GM19025 (cell line): ENCODE results near the gene TMEM87B.
"Not testable (repeated sequence)": the region's sequence is repeated elsewhere in the genome, so short reads cannot be mapped to it uniquely, and the experiment has no call there.

Experiments used
- ATAC-seq: cut with Tn5 transposase; IDR thresholded peaks from one replicate; pipeline ENCODE4 v1.9.1; 2021; ENCODE audit warnings: mild to moderate bottlenecking, low read depth, moderate library complexity; ENCODE audit not compliant: unreplicated experiment

TMEM87B gene

DNA sequence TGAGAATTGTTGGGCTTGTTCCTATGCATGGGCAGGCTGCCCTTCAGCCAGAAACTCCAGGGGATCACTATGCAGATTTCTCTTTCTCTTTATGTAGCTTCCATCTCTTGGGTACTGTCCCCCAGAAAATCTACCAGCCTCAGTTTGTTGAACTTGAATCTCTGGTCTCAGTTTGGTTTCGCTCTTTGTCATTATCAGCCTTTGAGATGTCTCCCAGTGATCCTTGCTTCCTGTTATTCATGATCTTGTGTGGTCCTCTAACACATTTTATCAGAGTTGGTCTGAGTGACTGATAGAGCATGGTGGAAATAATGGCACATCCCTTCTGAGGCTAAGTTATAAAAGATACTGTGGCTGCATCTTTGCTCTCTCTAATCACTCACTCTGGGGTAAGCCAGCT lies 7.8 kb downstream of the TMEM87B start:
- no peak for ATAC-seq

DNA sequence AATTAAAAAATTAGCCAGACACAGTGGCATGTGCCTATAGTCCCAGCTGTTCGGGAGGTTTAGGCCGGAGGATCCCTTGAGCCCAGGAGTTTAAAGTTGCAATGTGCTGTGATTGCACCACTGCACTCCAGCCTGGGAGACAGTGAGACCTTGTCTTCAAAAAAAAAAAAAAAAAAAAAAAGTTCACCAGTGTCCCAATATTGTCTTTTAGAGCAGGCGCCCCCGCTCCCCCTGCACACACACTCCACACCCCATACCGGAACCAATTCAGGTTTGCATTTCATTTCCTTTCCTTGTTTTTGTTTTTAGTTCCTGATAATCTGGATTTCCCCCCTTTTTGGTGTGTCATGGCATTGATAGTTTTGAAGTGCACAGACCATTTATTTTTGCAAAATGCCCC lies 10.4 kb downstream of the TMEM87B start:
- ATAC-seq, result no peak

DNA sequence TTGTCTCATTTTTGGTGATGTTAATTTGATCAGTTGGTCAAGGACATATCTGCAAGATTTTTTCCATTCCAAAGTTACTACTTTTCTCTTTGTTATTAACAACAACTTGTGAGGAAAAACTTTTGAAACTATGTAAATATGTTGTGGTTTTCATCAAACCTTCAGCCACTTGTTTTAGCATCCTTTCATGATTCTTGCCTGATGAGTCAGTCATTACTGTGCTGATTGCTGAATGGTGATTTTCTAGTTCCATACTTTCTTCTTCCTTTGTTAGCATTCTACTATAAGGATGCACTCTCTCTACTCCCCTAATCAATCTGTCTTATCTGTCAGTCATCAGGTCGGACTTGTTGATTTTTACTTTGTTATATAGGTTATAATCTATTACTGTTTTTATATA lies 10.9 kb downstream of the TMEM87B start:
- ATAC-seq, result no peak

DNA sequence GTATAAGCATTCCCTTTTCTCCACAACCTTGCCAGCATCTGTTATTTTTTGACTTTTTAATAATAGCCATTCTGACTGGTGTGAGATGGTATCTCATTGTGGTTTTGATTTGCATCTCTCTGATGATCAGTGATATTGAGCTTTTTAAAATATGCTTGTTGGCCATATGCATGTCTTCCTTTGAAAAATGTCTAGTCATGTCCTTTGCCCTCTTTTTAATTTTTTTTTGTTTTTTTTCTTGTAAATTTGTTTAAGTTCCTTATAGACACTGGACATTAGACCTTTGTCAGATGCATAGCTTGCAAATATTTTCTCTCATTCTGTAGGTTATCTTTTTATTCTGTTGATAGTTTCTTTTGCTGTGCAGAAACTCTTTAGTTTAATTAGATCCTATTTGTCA lies 14.7 kb downstream of the TMEM87B start:
- ATAC-seq, result not testable (repeated sequence)

DNA sequence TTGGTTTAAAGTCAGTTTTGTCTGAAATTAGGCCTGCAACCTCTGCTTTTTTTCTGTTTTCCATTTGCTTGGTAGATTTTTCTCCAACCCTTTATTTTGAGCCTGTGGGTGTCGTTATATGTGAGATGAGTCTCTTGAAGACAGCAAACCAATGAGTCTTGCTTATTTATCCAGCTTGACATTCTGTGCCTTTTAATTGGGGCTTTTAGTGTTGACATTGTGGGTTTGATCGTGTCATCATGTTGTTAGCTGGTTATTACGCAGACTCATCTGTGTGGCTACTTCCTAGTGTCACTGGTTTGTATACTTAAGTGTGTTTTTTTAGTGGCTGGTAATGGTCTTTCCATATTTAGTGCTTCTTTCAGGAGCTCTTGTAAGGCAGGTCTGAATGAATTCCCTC lies 18.8 kb downstream of the TMEM87B start:
- ATAC-seq, result no peak

DNA sequence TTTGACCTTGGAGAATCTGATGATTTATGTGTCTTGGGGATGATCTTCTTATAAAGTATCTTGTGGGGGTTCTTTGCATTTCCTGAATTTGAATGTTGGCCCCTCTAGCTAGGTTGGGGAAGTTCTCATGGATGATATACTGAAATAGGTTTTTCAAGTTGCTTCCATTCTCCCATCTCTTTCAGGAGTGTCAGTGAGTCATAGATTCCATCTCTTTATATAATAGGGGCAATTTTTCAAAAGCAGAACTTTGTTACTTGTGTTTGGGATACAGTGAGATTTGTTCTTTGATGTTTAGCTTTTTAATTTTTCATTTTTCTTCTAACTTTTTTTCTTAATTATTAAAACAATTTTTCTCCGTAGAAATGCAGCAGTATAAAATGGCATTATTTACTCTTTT lies 19.4 kb downstream of the TMEM87B start:
- ATAC-seq, result no peak

DNA sequence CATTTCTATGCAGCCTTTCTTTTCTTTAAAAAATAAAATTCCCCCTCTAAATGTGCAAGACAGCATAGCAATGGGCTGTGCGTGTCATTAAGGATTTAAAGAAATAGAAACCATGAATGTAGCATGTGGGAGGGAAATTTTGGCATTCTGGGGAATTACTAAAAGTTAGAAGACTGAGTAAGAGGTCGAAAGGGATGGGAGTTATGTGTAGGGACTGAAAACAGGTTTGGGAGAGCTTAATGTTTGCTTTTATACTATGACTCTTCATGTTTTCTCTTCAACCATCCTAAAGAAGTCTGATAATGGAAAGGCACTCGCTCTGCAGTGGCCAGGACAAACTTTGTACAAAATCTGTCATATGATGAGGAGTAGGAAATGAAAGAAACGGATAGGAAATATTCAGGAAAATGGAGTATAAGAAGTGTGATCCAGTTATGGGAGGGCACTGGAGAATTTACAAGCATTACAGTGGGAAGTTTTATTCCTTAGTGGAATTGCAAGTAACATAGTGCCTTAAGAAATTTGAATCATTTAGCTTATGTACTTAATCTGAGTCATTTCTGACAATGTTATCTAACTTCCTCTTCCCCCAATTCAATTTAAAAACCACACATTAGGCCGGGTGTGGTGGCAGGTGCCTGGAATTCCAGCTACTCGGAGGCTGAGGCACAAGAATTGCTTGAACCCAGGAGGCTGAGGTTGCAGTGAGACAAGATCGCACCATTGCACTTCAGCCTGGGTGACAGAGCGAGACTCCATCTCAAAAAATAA lies 20.6 kb downstream of the TMEM87B start:
- ATAC-seq, result no peak

DNA sequence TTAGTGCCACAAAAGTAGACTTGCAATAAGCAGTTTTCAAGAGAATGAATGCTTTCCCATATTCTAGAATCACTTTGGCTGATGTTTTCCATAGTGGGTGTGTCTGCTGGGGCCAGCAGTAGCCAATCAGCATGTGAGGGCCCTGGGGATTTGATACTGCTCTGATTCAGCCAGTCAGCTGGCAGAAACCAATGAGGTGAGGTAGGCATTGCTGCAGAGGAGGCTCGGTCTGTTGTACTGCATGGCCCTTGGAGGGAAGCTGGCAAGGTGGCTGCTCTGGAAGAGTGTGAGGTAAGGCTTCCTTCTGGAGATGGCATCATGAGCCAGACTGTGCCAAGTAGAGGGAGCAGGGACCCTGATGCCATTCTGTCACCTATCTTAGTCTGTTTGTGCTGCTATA lies 22.7 kb downstream of the TMEM87B start:
- ATAC-seq, result no peak

DNA sequence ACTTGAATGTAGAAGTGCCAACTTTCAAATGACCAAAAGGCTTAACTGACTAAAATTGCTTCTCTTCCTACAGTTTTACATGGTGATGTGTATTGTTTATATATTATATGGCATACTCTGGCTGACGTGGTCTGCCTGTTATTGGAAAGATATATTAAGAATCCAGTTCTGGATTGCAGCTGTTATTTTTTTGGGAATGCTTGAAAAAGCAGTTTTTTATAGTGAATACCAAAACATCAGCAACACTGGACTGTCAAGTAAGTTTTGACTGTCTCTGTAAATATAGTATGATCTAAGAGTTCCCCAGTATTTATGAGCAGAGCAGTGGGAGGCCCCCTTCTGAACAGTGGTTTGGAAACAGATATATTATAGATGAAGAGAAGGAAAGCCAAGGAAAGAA lies 26.2 kb downstream of the TMEM87B start:
- ATAC-seq, result no peak

DNA sequence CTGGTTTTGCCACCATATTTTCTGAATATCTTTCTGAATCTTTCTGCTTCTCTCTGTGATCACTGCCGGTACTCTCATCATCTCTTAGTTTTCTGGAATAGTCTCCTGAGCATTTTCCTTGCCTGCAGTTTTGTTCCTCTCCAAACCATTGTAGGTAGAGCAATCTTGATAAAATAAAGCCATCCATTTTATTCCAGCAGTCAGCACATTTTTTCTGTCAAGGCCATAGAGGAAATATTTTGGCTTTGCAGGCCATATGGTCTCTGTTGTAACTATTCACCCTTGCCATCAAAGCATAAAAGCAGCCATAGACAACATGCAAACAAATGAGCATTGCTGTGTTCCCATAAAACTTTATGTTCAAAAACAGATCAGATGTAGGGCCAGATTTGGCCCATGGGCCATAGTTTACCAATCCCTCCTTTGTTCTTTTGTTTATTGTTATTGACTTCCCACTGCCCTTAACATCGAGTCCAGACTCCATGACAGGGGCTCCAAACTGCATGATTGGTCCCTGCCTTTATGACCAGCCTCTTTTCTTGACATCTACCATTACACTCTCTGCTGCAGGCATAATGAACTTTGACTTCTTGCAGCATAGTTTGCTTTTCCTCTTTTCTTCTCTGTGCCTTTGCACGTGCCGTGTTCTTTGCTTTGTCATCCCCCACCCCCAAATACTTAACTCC lies 29.8 kb downstream of the TMEM87B start:
- no peak for ATAC-seq

DNA sequence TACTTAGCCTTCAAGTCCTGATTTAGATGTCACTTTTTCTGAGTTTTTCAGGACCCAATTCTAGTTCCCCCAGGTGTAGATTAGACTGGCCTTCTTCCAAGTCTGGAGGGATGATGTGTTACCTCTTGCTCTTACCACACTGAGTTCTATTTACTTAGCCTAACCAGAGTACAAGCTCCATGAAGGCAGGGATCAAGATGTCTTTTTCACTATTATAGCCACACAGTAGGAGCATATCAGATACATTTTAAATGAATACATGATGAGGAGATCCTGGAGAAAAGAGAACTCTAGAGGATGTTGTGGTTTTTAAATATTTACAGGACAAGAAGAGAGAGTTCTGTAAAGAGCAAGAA lies 30.3 kb downstream of the TMEM87B start:
- ATAC-seq, result no peak

DNA sequence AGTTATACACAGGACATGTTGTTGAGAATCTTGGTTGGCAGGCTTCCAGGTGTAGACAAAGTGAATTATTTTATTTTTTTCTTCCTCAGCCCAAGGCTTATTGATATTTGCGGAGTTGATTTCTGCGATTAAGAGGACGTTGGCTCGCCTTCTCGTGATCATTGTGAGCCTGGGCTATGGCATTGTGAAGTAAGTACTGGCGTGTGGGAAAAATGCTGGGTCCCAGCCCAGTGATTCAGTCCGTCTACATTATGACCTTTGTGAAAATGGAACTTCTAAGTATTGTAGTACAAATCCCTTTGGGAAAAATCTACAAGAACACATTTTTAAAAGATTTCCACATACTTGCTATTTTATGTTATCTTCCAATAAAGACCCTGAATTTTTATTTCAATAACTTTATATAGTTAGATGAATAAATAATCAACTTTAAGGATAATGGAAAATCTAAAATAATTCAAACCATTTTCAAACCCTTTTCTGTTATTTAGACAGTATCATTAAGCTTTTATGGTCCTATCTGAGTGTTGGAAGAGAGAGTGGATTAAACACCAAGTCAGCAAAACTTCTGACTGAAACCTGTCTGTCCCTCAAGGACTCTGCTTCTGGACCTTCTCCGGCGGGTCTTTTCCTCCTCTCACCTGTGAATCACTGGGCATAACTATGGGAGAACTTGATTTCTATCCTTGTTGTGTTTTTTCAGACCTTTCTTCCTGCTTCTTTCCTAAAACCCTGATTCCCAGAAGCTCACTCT lies 31.0 kb downstream of the TMEM87B start:
- no peak for ATAC-seq

DNA sequence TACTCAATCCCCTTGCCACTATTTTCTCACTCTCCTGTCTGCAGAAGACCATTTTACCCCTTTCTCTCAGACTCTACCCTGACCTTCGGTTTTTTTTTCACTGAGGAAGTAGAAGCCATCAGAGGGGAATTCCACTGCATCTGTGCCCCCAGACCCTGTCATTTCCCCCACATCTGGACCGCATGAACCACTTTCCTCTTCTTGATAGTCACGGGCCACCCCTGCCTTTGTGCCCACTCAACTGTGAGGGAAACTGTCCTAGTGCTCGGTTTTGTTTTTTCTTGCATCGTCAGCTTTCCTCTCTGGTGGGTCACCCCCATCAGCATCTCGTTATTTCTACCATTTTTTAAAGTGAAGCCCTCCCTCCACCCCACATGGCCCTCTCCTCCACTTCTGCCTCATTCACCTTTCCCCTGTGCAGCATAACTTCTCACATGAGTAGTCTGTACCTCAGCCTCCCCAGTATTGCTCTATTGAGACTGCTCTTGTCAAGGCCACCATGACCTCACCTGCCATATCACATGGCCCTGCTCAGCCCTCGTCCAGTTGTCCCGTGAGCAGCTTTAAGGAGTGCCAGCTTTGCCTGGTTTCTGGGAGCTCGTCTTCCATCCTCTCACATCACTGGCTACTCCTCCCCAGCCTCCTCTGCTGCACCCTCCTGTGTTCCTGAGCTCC lies 32.4 kb downstream of the TMEM87B start:
- ATAC-seq, result no peak

DNA sequence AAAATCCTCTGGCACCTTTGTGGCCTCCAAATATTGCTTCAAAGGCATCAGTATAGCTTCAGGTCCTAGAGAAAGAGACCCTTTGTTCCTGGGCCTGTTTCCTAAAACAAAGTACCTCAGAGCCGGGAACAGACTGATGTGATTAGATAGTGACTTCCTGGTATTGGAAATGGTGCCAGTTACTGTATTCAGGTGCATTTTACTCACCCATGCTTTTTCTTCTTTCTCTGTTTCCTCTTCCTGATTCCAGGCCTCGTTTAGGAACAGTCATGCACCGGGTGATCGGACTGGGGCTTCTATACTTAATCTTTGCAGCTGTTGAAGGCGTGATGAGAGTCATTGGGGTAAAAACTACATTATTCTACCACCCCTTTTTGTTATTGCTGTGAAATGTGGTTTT lies 34.3 kb downstream of the TMEM87B start:
- ATAC-seq, result no peak

DNA sequence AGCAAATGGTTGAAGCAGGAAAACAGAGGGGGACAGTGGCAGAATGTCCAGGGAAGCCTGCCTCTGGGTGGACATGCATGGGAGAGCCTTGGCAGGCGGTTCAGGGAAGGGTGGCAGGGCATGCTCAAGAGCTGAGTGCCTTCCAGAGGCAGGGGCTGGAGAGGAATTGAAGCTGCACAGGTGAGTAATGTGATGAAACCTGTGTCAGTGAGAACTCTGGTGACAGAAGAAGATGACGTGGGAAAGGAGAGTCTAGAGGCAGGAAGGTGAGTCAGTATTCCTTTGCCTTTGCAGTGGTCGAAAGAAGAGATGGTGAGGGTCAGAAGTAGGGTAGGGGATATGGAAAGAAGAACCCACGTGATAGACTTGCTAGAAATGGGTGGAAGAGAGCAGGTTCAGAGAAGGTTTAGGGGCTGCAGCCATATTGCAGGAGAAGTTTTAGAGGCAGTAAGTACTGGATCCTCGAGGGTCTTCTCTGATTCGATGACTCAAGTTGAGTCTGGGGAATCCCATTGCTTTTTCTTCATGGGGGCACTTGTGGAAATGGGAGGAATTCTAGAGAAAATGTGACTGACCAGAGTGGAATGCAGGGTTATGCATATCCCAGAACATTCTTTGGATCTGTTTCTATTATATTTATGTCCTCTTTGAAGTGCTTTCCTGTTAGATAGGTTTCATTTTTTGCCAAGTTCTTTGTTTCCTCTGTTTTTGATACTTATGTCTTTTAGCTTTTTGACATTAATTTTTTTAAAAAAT lies 37.4 kb downstream of the TMEM87B start:
- ATAC-seq, result no peak

DNA sequence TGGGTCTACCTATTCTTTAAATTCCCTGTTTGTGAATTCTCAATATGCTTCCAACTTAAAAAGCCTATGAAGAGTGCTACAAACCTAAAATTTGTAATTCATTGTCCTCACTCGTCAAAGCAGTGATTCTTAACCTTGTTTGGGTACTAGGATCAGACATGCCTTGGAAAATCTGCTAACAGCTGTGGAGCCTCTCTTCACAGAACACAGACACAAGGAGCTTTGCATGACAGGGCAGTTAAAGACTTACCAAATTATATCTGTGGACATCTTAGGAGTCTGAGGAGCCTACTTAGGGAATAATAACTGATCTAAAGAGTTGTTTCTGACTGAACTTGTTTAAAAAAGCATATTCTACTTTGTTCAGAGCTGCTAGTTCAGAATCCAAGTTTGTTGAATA lies 38.1 kb downstream of the TMEM87B start:
- ATAC-seq, result no peak

DNA sequence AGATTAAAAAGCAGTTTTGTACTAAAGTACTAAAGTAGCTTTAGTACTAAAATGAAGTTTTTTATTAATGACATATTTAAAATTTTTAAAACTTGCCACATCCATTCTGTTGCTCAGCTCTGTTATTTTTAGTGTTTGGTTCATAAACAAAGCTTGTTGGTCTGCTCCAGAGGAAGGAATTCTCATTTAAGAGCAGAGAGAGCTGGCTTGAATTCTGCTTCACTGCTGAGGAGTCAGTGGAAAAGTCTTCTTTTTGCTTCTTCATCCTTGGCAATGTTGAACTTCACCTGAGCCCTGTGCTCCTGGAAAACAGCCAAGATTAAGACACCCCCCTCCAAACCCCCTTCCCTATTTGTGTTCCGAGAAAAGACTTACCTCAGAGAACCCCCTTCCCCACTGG lies 40.6 kb downstream of the TMEM87B start:
- no peak for ATAC-seq

DNA sequence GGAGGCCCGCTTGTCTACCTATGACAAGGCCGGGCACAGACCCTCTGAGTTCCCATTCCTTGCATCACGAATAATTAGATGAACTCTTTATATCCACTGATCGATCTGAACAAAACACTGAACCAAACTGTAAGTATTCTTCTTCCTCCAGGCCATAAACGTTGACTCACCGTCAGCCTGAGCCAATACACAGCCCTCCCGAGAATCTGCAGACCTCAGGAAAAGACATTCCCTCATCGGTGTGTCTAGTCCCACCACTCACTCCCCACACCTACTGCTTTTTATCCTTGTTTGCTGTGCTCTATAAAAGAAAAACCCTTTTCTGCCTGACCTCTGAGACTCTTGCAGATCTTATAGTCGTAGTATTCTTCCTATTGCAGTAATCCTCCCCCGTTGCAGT lies 41.0 kb downstream of the TMEM87B start:
- no peak for ATAC-seq

DNA sequence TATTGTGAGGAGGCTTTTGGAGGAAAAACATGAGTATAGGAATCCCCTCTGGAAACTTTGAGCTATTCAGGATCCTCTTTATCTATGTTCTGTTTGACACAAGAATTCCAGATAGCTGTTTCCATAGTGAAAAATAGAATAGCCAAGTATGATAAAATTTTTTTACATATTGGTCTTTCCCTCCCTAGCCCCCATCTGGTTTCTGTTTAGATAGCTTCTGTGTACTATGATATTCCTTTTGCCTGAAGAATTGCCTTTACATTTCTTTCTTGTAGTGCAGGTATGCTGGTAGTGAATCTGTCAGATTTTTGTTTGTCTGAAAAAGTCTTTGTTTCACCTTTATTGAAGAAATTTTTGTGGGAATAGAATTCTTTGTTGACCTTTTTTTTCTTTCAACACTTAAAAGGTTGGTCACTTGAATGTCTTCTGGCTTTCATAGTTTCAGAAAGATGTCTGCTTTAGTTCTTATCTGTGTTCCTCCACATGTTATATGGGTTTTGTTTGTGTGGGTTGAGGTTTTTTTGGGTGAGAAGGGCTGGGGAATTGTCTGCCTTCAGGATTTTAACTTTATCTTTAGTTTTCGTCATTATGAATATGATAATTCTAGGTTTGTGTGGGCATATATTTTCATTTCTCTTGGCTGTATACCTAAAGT lies 53.2 kb downstream of the TMEM87B start:
- no peak for ATAC-seq

DNA sequence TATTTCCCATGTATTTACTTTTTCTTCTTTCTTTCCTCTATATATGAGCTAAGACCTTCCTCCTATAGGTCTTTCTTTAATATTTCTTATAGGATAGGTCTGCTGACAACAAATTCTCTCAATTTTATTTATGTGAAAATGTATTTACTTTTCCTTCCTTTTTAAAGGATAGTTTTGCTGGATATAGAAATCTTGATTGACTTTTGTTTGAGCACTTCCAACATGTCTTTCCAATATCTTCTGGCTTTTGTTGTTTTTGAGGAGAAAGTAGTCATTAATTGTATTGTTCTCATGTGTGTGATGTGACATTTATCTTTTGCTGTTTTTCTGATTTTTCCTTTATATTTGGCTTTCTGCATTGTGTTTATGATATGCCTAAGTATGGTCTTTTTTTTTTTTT lies 54.2 kb downstream of the TMEM87B start:
- no peak for ATAC-seq
